Middle frontal gyrus (tissue), 1 donor: ENCODE measurements around the gene RAB27A.
"Not testable (repeated sequence)": the region's sequence is repeated elsewhere in the genome, so short reads cannot be mapped to it uniquely, and the experiment has no call there.

Experiments used
- DNase-seq: peaks from one replicate; pipeline ENCODE4 v3.0.0-alpha.2; 2015; ENCODE audit warnings: low spot score; ENCODE audit errors: extremely low spot score

Gene RAB27A

DNA sequence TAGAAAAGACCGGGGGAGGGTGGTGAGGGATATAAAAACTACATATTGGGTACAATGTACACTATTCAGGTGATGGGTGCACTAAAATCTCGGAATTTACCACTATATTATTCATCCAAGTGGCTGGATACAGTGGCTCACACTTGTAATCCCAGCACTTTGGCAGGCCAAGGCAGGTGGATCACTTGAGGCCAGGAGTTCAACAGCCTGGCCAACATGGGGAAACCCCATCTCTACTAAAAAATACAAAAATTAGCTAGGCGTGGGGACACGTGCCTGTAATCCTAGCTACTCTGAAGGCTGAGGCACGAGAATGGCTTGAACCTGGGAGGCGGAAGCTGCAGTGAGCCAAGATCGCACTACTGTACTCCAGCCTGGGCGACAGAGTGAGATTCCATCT is 37.4 kb downstream of the RAB27A start:
- DNase-seq: not testable (repeated sequence)

DNA sequence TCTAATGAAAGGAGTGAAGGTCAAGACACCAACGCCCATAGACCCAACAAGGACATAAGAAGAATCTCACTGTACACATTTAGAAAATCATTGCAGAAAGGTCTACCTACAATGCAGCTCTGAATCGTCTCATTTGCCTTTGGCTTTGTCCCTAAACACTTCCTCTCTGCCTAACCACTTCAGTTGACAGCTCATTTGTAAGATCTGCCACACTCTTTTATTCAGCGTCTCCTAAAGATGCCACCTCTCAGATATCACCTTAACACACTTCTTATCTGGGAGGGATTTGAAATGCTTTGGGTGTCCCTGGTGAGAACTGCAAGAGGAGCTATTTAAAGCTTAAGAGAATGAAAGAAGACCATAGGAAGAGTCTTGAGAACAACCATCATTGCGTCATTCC is 38.7 kb downstream of the RAB27A start:
- DNase-seq: no peak

DNA sequence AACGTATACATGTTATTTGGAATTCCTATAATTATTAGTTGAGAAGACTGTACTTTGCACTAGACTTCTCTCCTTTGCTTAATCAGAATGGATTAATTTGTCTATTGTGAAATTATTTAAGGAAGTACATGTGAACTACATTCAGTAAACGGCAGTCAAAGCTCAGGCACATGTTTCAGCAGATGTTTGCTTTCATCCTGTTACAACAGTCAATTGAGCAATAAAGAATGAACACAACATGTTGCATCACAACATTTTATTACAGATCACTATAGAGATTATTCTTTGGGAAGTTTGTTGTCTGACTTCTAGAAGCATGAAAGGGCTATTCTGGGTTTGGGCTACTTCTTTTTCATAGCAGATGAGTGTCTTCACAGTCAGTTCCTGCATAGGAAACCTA is 39.2 kb downstream of the RAB27A start:
- no peak for DNase-seq

DNA sequence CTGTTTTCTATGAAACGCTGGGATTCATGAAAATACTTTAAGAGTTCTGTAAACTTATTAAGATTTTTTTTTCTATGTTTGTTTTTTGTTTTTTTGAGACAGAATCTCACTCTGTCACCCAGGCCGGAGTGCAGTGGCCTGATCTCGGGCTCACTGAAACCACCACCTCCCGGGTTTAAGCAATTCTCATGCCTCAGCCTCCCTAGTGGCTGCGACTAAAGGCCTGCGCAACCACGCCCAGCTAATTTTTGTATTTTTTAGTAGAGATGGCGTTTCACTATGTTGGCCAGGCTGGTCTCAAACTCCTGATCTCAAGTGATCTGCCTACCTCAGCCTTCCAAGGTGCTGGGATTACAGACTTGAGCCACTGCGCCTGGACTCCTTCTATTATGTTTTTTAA is 39.7 kb downstream of the RAB27A start:
- DNase-seq: not testable (repeated sequence)

DNA sequence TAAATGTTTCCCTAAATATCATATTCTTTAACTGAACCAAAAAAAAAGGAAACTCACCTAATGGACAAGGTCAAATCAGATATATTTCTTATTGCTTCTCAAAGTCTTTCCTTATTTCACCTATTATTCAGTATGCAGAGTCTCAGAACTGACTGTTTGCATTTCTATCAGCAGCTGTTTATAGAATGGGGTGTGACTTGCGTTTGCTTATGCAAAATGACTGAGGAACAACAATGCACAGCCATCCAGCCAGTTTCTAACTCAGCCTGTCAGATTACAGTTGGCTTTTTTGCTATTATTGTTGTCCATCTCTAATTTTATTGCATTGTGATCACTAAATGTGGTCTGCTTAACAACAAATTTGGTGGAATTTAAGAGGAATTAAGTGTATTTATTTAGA is 40.7 kb downstream of the RAB27A start:
- no peak for DNase-seq

DNA sequence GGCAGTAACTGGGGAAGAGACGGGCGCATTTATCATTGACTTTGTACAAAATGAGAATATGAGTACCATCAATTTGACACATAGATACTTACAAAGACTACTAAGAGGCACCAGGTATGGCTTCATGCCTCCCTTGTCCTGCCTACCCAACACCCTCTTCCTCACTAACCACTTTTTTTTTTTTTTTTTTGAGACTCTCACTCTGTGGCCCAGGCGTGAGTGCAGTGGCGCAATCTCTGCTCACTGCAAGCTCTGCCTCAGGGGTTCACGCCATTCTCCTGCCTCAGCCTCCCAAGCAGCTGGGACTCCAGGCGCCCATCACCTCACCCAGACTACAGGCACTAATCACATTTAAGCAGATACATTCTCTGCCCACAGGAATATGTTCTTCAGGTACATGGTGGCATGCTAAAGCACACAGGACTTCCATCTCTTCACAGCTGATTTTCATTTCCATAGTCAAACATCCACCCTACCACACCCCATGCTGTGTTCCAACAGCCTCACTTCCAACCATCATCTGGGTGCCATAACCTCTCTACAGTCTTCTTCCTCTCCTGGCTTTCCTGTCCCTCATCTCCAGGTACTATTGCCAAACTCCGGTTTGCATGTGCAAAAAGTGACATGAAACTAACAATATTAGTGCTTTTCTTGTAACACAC is 41.7 kb downstream of the RAB27A start:
- no peak for DNase-seq

DNA sequence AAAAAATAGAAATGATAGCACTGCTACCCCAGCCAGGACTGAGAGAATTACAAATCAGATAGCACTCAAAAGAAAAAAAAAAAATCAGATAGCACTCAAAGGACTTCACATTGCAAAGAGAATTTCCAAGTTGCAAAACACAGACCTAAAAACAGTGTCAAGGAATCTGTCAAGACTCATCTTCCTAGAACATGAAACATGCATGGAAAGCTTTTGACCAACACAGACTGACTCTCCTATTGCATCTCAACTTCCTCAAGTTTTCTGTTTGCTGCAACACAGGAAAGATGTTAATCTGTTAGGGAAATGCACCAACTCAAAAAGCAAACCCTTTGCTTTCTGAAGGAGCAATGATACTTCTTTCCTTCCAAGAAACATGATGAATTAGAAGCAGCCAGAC is 42.3 kb downstream of the RAB27A start:
- no peak for DNase-seq

DNA sequence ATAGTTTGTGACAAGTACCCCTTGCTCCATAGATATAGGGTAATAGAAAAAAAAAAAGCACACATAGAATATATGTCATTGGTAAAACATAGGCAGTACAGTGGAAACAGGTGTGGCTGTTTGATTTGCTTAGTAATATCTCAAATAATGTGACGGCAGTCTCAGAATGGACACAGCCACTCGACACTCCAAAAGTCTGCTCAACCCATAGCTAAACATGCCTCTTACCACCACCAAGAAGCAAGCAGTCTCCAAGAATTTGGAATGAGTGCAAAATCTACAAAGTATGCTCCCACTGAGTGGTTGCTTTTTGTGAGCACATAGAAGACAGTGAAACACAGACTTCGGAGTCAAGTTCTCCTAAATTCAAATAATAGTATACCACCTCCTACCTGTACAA is 43.0 kb downstream of the RAB27A start:
- no peak for DNase-seq

DNA sequence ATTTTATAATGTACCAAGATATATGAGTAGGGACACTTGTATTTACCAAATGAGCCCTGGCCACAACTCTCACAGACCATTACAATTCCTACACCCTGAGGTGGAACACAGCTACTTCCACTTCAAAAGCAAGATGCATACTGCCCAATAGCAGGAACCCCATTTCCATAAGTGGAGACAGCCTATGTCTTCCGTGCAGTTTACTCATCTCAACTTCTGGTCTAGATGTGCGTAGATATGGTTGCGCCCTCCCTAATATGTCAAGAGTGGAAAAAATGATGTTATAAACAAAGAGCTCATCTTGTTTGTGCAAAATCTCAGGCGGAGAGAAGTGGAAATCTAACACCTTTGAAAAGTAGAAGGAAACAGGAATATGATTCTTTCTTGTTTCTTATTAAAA is 44.6 kb downstream of the RAB27A start:
- DNase-seq: no peak

DNA sequence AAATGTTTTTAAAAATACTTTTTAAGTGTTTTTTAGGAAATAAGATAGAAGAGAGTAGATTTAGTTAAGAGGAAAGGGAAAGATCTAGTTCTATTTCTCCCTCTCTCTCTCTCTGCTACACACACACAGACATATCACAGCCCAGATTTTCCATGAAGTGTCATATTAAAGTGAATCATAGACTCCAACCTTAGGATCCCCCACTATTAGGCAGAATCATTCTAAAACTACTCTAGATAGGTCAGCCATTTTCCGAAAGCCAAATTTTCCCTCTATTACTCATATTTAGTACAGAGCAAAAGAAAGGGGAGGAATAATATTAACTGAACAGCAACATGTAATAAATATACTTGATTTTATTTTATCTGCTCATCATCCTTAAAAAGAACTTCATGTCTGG is 47.7 kb downstream of the RAB27A start:
- DNase-seq: no peak

DNA sequence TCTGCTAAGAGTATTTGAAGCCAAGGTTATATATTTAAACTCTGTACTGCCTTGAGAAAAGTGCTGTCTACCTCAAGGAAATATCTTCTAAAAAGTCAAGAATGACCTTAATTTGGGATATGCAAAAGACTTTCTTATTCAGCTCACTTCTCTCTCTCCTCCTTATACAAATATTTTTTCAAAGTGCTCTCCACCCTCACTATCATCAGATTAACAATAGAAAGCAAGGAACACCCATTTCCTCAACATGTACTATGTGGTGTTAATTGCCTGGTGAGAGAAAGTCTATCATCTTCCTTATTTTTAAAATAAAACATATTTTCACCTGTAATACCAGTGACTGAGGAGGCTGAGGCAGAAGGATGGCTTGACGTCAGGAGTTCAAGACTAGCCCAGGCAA is 48.4 kb downstream of the RAB27A start:
- DNase-seq: no peak

DNA sequence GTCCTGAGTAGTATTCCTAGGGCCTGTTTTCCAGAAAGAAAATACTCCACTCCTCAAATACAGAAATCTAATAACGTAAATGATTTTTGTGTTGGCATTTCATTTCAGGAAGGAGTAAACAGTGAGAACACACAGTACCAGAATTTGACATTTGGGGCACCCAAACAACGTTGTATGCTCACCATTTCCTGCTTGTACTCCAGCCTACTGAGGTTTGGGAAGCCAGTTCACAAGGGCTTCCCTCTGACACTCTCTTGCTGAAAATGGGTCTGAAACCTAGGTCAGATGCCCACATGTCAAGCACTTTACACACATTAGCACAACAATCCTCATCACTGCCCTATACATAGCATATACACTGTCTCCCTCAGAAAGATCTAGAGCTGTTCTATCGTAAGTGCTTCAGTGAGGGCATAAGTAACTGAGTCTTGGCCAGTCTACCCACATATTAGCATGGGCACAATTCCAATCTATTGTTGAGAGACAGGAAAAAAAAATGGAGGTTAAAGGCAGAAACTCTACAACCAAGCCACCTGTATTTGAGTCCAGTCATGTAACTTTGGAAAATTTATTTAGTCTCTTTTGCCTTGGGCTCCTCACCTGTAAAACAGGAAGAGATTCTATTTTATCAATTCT is 49.4 kb downstream of the RAB27A start:
- no peak for DNase-seq

DNA sequence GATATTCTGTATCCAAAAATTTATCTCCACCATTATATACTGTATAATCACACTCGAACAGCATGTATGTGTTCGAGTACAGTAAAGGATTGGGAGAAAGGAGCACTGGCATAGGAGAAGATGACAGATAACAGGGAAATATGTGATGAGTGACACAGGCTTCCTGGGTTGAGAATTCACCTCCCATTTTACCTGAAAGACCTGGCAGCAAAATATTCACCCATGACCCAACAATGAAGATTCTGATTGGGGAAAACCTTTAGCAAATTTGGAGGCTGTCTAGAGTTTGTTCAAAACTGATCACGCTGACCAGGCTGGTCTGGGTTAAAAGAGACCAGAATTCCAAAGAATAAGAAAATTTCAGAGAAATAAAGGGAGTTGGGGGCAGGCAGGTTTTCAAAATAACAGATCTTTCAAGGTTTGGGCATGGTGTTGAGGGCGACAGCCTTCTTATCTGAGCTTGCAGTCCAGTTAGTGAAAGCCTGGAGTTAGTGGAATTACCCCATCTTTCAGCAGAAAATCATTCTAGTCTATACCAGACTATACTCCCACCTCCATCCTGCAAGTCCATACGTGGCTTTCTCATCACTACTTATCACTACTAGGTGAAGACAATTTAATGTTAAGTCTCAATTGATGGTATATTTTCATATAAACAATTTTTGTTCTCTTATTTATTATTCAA is 50.0 kb downstream of the RAB27A start:
- no peak for DNase-seq

DNA sequence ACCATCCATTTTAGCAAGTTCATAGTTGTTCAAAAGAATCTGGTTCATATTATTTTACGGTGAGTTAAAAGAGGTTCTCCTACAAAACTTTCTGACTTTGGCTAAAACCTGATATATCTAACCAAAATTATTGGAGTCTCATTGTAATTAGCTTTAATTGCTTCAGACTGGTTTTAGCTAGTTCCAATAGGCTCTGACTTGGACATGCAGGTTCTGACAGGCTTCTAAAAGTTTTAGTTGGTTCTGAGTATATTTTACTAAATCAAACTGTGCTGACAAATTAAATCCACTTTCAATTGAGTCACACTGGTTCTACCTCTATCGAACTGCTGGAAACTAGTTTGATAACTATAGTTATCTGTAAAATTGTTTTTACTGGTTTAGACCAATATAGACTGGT is 50.7 kb downstream of the RAB27A start:
- no peak for DNase-seq

DNA sequence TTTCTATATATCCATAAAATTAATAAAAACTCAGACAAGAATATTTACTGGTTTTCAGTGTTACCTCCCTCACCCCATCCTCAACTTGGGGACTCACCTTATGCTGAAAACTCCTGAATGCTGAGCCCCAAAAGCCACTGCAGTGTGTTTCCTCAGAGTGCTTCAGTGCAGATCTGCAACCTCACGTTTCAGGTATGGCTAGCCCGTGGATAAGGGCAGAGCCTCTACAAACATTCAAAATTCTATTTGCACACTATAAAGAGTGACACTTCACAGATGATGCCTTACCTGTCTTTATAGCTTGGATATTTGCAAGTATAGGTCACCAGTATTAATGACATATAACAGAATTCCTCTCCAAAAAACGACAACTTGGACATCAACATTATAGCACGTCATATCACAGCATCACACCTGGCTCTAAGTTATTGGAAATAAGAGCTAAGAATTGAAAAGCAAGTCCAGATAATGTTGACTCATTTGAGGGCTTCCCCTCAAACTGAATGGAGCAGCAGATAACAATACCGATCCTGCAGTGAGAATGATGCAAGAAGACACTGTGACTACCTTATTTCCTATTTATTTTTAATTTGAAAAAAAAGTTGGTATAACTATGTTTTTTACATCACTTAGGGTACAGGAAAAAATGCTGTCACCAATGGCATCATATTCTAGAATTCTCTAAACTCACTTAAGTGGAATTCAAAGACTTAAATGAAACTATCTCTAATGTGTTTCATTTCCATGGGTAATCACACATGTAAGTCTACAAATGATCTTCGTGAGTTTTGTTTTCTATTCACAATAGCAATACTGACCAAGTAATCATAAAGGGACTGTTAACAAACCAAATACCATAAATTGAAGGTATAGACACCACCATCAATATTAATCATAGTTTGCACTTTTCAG is 52.1 kb downstream of the RAB27A start:
- DNase-seq: no peak

DNA sequence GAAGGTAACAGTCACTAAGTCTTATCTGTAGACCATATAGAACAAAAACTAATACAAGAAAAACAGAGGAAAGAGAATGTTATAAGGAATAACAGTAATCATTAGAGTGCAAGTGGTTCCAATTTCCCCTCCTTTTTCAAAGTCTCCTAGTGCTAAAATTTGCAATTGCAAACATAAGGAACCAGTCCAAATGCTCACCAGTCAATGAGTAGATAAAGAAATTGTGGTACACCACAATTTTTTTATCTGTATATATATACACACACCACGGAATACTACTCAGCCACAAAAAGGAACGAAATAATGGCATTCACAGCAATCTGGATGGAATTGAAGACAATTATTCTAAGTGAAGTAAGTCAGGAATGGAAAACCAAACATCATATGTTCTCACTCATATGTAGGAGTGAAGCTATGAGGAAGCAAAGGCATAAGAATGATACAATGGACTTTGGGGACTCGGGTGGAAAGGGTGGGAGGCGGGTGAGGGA is 54.0 kb downstream of the RAB27A start:
- no peak for DNase-seq

DNA sequence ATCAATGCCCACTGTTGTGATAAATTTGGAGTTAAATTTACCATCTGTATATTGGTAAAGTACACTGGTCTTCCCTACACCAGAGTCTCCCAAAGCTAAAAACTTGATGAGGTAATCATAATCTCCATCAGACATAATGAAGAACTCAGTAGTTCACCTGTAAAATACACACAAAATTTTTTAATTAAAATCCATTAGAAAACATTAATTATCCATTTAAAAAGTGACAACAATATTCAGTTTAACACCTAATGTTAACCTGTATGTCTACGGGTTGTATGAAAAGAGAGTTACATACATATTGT is 54.9 kb downstream of the RAB27A start:
- no peak for DNase-seq

DNA sequence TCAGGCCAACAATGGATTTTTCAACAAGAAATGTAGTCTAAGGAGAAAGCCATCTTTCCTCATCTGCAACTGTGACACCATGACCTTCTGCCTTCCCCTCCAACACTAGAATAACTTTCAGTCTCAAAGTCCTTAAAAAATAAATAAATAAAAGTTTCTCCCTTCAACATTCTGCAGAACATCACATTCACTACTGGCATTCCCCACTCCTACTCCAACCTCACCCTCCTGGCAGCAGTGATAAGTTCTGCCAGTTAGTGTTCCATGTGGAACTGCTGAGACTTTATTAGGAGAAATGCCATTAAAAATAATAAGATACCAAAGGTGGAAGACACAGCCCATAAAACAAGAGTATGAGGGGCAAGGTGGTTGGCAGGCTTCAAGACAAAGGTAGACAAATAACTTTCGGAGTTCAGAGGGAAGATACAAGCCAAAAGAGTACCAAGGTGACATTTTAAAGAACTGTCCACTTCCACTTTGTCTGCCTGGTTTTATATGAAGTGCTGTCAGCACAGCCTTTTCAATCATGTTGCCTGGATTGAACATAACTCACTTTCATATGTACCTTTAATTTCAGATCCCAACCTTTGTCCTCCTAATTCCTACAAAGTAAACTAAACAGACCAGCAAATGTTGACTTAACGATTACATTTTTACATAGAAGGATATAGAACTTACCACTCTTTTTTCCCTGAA is 55.4 kb downstream of the RAB27A start:
- no peak for DNase-seq

DNA sequence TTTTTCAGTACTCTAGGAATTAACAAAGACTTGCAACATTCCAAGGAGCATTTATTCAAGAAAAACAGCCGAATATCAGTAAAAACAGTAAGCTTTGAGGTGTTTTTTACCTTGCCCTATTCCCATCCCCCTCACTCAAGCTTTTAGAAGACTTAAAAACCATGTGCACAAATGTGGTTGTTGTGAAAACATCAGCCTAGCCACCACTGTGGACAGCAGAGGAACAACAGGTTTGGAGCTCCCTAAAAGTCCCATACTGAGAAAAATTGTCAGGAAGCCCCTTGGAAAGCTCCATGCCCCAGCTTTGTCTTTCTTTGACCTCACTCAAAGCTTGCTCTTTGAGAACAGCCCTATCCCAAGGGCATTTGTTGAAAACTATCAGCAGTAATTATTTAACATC is 58.2 kb downstream of the RAB27A start:
- no peak for DNase-seq

DNA sequence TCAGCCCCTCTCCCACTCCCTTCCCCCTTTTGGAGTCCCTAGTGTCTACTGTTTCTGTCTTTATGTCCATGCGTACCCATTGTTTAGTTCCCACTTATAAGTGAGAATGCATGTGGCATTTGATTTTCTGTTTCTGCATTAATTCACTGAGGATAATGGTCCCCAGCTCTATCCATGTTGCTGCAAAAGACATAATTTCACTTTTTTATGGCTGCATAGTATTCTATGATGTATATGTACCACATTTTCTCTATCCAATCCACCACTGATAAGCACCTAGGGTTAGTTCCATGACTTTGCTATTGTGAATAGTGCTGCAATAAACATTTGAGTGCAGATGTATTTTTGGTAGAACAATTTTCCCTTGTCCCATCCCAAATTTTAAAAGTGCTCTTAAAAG is 58.7 kb downstream of the RAB27A start:
- no peak for DNase-seq

DNA sequence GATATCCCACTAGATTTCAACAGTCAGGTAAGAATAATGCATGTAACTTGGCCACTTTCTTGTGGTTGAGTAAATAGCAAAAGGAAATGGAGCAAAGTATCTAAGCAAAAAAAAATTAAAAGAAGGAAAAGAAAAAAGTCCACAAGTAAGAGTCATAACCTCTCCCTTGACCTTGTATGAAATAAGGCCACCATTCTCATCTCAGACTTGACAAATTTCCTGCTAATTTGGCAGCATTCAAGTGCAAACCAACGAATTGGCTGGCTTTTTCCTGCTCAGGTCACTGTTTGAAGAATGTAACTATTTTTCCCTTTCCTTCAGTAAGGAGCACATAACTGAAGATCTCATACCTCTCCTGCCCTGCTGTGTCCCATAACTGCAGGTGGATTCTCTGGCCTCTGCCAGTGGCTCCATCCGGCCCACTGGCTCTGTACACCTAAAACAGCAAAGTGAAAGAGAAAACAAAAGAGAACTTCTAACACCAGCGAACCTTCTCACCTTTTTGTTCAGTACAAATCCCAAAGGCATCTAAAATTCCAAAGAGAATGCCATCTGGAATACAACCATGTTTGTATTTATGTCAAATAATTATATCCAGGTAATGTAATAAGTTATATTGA is 59.5 kb downstream of the RAB27A start:
- DNase-seq: no peak
